Stimulated activated CD4-positive, alpha-beta T cell treated with anti-CD3 and anti-CD28 coated beads, Interleukin-12 subunit alpha, Interleukin-12 subunit beta, amount 100 ng/mL, for 24 hours (primary cell): ENCODE results near the gene PDE4D.
"Not testable (repeated sequence)": the region's sequence is repeated elsewhere in the genome, so short reads cannot be mapped to it uniquely, and the experiment has no call there.

ENCODE experiments used
- DNase-seq, 2 experiments: peaks; one replicate each; pipeline ENCODE4 v3.0.0-alpha.2; 2020; ENCODE audit warnings: low read depth in 2 of 2

The PDE4D gene

GRCh38 chr5:59583151-59583809 lies 310.2 kb downstream of the PDE4D start:
- no peak for DNase-seq

DNA sequence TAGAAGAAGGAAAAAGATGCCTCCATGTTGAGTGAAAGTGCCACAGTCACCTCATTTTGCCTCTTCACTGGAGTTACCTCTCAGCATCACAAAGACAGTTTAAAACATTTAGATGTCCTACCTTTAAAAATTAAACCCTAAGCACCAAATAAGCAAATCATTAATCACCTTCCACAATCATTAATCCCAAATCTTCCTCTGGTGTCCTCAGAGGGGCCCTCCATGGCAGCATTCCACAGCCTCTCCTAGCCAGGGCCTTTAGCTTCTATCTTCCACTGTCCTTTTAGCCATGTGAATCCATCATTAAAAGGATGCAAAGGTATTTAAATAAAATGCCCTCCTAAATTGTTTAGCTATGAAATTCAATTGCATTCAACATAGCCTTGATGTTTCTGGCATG lies 310.8 kb downstream of the PDE4D start:
- DNase-seq, result no peak

DNA sequence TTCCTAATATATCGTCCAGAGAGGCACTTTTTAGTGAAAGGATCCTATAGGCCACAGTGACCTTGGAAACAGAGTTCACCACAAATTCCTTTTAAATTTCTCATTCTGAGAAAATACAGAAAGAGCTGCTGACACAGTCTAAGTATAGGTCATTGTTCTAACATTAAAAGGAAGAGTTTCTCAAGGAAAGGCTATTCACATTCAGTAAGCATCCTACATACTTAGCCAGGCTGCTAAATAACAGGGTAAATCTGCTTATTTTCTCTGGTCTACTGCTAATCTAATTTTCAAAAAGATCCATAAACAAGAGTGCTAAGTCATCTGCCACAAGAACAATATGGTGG lies 313.7 kb downstream of the PDE4D start:
- no peak for DNase-seq

GRCh38 chr5:59579101-59579823 lies 314.3 kb downstream of the PDE4D start:
- no peak for DNase-seq

- no peak for DNase-seq
Observed at GRCh38 chr5:59577485-59577884, 316.0 kb downstream of the PDE4D start.

DNA sequence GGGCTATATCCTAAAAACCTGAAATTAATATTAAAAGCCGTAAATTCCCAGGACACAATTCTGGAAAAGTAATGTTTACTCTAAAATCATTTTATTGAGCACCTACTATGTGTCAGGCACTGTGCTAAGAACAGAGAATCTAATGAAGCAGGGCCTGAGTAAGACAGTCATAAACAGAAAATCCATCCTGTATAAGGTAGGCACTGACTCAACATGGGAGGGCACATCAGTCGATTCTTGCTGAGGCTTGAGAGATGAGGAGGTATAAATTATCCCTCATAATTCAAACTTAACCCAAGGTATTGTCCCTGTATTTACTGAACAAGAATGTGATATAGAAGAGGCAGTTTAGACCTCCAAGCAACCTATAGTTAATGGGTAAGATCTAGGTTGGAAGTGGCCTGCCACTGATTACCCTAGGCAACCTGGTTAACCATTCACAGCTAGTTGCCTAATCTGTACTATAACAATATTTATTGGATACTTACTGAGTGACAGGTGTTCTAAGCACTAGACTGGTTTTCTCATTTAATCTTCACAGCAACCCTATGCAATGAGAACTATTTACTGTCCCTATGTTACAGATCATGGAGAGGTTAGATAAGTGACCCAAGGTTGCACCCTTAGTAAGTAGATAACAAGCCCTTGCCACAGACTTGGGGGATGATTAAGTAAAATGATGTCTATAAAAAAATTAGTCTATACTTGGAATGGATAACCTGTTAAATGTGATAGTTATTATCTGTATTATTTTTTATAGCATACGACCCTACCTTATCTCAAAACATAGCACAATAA lies 317.7 kb downstream of the PDE4D start:
- DNase-seq, result no peak

DNA sequence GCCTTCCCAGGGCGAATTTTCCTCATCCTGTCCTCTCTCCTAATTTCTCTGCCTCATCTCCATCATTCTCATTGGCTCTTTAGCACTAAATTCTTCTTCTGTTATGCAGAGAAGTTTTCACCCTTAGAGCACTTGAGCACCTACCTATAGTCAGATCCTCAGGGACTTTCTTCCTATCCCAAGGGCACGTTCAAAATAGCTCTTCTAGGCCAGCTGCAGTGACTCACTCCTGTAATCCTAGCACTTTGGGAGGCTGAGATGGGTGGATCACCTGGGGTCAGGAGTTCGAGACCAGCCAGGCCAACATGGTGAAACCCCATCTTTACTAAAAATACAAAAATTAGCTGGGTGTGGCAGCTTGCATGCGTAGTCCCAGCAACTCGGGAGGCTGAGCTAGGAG lies 320.0 kb downstream of the PDE4D start:
- DNase-seq, result not testable (repeated sequence)

- no peak for DNase-seq
Observed at GRCh38 chr5:59571067-59571466, 322.5 kb downstream of the PDE4D start.

- no peak for DNase-seq
Observed at GRCh38 chr5:59569608-59570334, 323.8 kb downstream of the PDE4D start.

DNA sequence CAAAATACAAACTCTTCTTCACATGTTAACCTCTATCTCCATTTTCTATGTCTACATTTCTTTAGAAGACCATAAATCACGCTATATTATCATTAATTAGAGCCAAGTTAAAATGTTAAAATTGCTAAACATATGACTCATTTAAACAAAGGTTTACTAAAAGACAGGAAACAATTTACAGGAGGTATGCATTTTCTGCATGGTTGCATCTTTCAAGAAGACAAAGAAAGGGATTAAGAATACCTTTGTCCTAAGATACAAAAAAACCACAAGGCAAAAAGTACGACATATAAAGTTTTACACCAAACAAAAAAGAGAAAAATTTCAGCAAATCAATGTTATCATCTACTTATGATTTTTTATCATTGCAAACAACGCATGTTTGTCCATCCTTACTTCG lies 324.4 kb downstream of the PDE4D start:
- DNase-seq, result no peak

- DNase-seq, result no peak
Observed at GRCh38 chr5:59568161-59568560, 325.4 kb downstream of the PDE4D start.

- no peak for DNase-seq
Observed at GRCh38 chr5:59565551-59565950, 328.0 kb downstream of the PDE4D start.

DNA sequence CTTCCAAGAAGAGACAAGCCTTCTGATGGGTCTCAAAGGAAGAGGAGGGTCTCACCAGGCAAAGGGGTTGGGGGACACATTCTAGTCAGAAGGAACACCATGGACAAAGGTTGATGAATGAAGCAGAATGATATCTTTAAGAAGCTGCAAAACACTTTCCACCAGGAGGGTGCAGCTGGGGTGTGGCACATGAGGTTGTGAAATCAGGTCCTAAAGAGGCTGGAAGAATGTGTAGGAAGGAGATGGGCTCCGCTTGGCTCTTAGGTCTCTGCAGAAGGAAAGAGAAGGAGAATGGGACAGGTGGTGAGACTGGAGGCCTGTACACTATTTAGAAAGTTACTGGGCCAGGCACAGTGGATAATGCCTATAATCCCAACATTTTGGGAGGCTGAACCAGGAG lies 328.6 kb downstream of the PDE4D start:
- DNase-seq, result no peak

DNA sequence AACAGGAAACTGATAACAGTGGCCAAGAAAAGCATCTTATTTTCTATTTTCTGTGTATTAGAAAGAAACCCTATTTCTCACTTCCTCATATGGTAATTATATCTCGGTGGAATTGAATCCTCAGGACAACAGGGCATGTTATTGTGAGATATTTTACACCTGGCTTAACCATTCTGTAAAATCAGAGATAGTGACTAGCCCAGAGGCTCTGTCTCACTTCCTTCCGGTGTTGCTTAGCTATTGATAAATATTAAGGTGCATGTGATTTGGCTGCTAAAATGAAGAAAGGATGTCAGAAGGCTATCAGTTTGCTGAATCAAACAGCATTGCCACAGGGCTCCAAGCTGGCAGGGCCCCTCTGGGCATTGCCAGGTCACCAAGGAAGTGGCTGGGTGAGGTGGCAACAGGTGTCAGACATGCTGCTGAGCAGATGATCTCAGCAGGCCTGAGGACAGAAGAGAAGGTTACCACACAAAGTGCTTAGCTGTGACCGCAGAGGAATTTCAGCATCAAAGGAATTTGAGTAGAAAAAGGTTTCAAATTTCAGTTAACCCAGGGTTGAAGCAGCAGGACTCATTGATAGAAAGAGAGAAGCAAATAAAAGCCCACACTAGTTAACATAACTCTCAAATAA lies 330.7 kb downstream of the PDE4D start:
- DNase-seq, result no peak

- DNase-seq, result no peak
Observed at GRCh38 chr5:59560553-59560952, 333.0 kb downstream of the PDE4D start.

GRCh38 chr5:59559847-59560246 lies 333.7 kb downstream of the PDE4D start:
- DNase-seq, result no peak

DNA sequence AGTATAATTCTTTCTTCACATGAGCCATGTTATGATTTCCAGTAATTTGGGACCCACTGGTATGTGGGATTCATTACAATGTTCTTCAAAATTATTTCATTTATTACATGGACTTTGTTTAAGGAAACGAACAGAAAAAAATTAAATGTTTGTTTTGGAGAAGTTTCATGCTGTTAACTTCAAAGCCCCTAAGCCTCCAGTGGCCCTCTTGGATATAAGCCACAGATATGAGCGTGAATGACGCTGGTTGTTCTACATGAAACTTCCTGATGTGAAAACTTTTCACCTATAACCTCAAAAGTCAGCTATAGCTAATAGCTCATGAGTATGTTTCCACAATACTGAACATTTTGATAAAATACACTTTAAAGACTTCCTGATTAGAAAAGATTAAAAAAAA lies 334.2 kb downstream of the PDE4D start:
- no peak for DNase-seq

DNA sequence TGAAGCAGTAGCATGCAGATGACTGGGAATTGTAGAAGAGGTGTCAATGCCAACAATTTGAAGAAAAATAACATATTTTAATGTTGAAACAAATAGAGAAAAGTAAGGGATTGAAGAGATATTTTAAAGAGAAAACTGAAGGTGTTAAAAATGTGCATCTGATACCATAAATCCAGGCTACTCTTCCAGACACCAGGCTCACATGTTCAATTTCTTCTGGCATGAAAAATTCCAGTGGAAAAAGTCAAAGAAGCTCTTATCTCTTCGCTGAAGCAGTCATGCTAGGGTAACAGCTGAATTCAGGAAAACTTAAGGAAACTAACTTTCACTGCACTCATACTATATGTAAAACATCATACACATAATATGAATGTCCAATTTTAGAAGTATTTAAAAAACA lies 335.0 kb downstream of the PDE4D start:
- DNase-seq, result no peak

DNA sequence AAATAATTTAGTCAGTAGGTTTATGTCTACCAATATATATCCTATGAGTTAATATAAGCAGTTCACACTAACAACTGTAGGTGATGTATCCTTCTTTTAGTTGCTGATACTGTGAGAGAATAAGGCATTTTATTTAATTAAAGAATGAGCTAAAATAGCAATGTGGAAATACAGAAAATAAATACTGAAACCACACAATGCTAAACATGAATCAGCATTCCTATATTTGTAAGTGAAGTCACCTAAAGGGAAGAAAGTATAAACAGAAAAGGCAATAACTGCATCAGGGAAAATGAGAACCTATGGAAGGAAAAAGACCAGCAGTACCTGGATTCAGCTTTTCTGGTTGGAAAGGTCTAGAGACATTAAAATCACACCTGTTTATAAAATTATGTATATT lies 336.0 kb downstream of the PDE4D start:
- no peak for DNase-seq

DNA sequence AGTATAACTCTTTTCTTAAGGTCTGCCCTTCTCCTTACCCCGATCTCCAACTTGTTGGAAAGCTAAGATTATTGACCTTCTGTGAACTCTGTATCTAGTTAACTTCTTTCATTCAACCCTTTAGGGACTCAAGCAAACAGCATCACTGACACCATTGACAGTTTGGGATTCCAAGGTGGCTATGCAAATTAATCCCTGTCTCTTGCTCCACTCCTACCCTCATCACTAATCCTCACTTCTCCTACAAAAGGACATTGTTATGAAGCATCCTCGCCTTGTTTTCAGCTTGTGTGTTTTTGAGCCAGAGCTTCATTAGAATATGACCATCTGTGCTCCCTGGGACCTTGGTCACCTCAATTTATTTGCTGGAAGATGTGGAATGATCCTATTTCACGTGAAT lies 337.9 kb downstream of the PDE4D start:
- DNase-seq, result no peak

- no peak for DNase-seq
Observed at GRCh38 chr5:59554501-59554900, 339.0 kb downstream of the PDE4D start.

- no peak for DNase-seq
Observed at GRCh38 chr5:59553992-59554391, 339.5 kb downstream of the PDE4D start.
